IMR-90 (cell line): ENCODE data around the gene GDPD5. TPM values are rescaled to one million over a fixed set of nuclear protein-coding genes. Genes with fewer than 3 reads are reported as not detected.

Experiments used
- ATAC-seq: fragments of 200-7000 bp; cut with Tn5 transposase; 2 replicates; pipeline ENCODE4 v1.9.1; 2020; ENCODE audit warnings: low read depth, mild to moderate bottlenecking, moderate library complexity
- BruUV-seq: library from RNA; stranded (reverse); fragments of 400-500 nt; replicated peaks from 2 replicates; lab custom pipeline; 2021; lab: Mats Ljungman, UMichigan
- CTCF ChIA-PET: fragments of 300-600 bp; formaldehyde crosslinking; extraction: SDS; loops from one replicate; lab custom pipeline; 2021; ENCODE audit warnings: antibody characterized with exemption; lab: Yijun Ruan, JAX
- POLR2A ChIA-PET: fragments of 300-600 bp; sonication (Branson Sonifier 250); formaldehyde crosslinking; loops from one replicate; lab custom pipeline; 2022; ENCODE audit warnings: antibody characterized with exemption; ENCODE audit not compliant: unreplicated experiment; lab: Charles Lee
- DNase-seq: peaks from one replicate; pipeline ENCODE4 v3.0.0; 2013
- H2AFZ ChIP-seq: replicated peaks from 2 replicates; pipeline ENCODE3; 2013; ENCODE audit warnings: low read length, mild to moderate bottlenecking; ENCODE audit not compliant: poor library complexity
- H2AK5ac ChIP-seq: 2 replicates; pipeline ENCODE4 v1.6.1; 2013; ENCODE audit warnings: low read depth, low read length, inconsistent platforms
- H2AK9ac ChIP-seq: replicated peaks from 2 replicates; pipeline ENCODE3; 2013; ENCODE audit warnings: mild to moderate bottlenecking, low read depth, low read length, moderate library complexity; ENCODE audit not compliant: poor library complexity
- H2BK120ac ChIP-seq: 2 replicates; pipeline ENCODE4 v1.6.1; 2013; ENCODE audit warnings: low read depth, low read length, inconsistent platforms
- H2BK15ac ChIP-seq: 3 replicates; pipeline ENCODE4 v1.6.1; 2013; ENCODE audit warnings: low read depth, low read length, inconsistent platforms
- H2BK20ac ChIP-seq: 2 replicates; pipeline ENCODE4 v1.6.1; 2013; ENCODE audit warnings: low read depth, mild to moderate bottlenecking, inconsistent platforms, low read length, moderate library complexity
- H2BK5ac ChIP-seq: 2 replicates; pipeline ENCODE4 v1.6.1; 2013; ENCODE audit warnings: mild to moderate bottlenecking, low read depth, low read length, inconsistent platforms; ENCODE audit not compliant: poor library complexity, severe bottlenecking
- H3K14ac ChIP-seq: replicated peaks from 2 replicates; pipeline ENCODE4 v1.6.1; 2013; ENCODE audit warnings: low read depth, low read length, inconsistent platforms
- H3K18ac ChIP-seq: 2 replicates; pipeline ENCODE4 v1.6.1; 2013; ENCODE audit warnings: low read depth, low read length, control low read depth
- H3K23ac ChIP-seq: 2 replicates; pipeline ENCODE4 v1.6.1; 2013; ENCODE audit warnings: low read depth, low read length, inconsistent platforms
- H3K27ac ChIP-seq: 2 replicates; pipeline ENCODE4 v1.5.1; 2013; ENCODE audit warnings: mild to moderate bottlenecking, control low read depth, low read length; ENCODE audit not compliant: insufficient read depth
- H3K27me3 ChIP-seq: 2 replicates; pipeline ENCODE4 v1.6.1; 2013; ENCODE audit warnings: low read length; ENCODE audit not compliant: control insufficient read depth, insufficient read depth
- H3K36me3 ChIP-seq: 2 replicates; pipeline ENCODE4 v1.6.1; 2013; ENCODE audit warnings: low read length, mixed read lengths; ENCODE audit not compliant: control insufficient read depth, insufficient read depth
- H3K4ac ChIP-seq: 2 replicates; pipeline ENCODE4 v1.6.1; 2013; ENCODE audit warnings: low read depth, low read length, inconsistent platforms
- H3K4me1 ChIP-seq: 2 replicates; pipeline ENCODE4 v1.6.1; 2013; ENCODE audit warnings: low read length, mixed read lengths; ENCODE audit not compliant: control insufficient read depth, insufficient read depth
- H3K4me2 ChIP-seq: 2 replicates; pipeline ENCODE4 v1.6.1; 2013; ENCODE audit warnings: low read depth, mild to moderate bottlenecking, control low read depth, low read length, moderate library complexity
- H3K4me3 ChIP-seq: 2 replicates; pipeline ENCODE4 v1.5.1; 2013; ENCODE audit warnings: low read depth, mild to moderate bottlenecking, control low read depth, low read length, moderate library complexity; ENCODE audit not compliant: insufficient read depth
- H3K56ac ChIP-seq: 2 replicates; pipeline ENCODE4 v1.6.1; 2013; ENCODE audit warnings: low read length, inconsistent platforms; ENCODE audit not compliant: insufficient read depth; ENCODE audit errors: extremely low read depth
- H3K79me1 ChIP-seq, 2 experiments: 2 replicates each; pipeline ENCODE4 v1.6.1; 2013; ENCODE audit warnings: low read length in 2 of 2, inconsistent platforms in 1 of 2, low read depth in 1 of 2
- H3K9ac ChIP-seq: 2 replicates; pipeline ENCODE4 v1.6.1; 2013; ENCODE audit warnings: low read depth, low read length, control low read depth
- H3K9me1 ChIP-seq: 2 replicates; pipeline ENCODE4 v1.6.1; 2013; ENCODE audit warnings: low read length, inconsistent platforms; ENCODE audit not compliant: insufficient read depth
- H3K9me3 ChIP-seq: 2 replicates; pipeline ENCODE4 v1.6.1; 2013; ENCODE audit warnings: low read length; ENCODE audit not compliant: control insufficient read depth, insufficient read depth
- H4K20me1 ChIP-seq: 2 replicates; pipeline ENCODE4 v1.6.1; 2013; ENCODE audit warnings: low read length, inconsistent platforms; ENCODE audit not compliant: insufficient read depth
- H4K5ac ChIP-seq: 2 replicates; pipeline ENCODE4 v1.6.1; 2013; ENCODE audit warnings: mild to moderate bottlenecking, low read depth, low read length, control low read depth
- H4K8ac ChIP-seq, 2 experiments: 2 replicates each; pipeline ENCODE4 v1.6.1; 2013; ENCODE audit warnings: low read depth in 2 of 2, low read length in 2 of 2, control low read depth in 1 of 2, inconsistent platforms in 1 of 2
- H4K91ac ChIP-seq: 2 replicates; pipeline ENCODE4 v1.6.1; 2013; ENCODE audit warnings: low read depth, low read length, inconsistent platforms; ENCODE audit not compliant: insufficient read depth
- BHLHE40 ChIP-seq: fragments of 150-350 bp; IDR thresholded peaks from 2 replicates; pipeline ENCODE4 v1.6.1; 2016; ENCODE audit warnings: mild to moderate bottlenecking, low read depth, low read length
- CEBPB ChIP-seq: IDR thresholded peaks from 2 replicates; pipeline ENCODE4 v1.6.1; 2012; ENCODE audit warnings: low read depth, low read length, improper control_type of control experiment
- FOS ChIP-seq: fragments of 150-350 bp; IDR thresholded peaks from 2 replicates; pipeline ENCODE4 v1.6.1; 2016; ENCODE audit warnings: low read depth, low read length
- MAFK ChIP-seq: IDR thresholded peaks from 2 replicates; pipeline ENCODE4 v1.6.1; 2012; ENCODE audit warnings: low read depth, low read length, improper control_type of control experiment
- NFE2L2 ChIP-seq: fragments of 150-350 bp; IDR thresholded peaks from 2 replicates; pipeline ENCODE4 v1.6.1; 2016; ENCODE audit warnings: low read depth, mild to moderate bottlenecking, low read length
- POLR2A ChIP-seq: IDR thresholded peaks from 2 replicates; pipeline ENCODE4 v1.6.1; 2012; ENCODE audit warnings: mild to moderate bottlenecking, low read depth, low read length
- RAD21 ChIP-seq: IDR thresholded peaks from 2 replicates; pipeline ENCODE4 v1.6.1; 2012; ENCODE audit warnings: low read length, improper control_type of control experiment
- RCOR1 ChIP-seq: IDR thresholded peaks from 2 replicates; pipeline ENCODE4 v1.6.1; 2012; ENCODE audit warnings: mild to moderate bottlenecking, low read length, improper control_type of control experiment; ENCODE audit not compliant: insufficient replicate concordance
- SMC3 ChIP-seq: fragments of 150-350 bp; IDR thresholded peaks from 2 replicates; pipeline ENCODE4 v1.6.1; 2016; ENCODE audit warnings: low read depth, mild to moderate bottlenecking, antibody characterized with exemption, low read length, moderate library complexity
- WGBS, 2 experiments: methylation state at CpG; one replicate each; pipeline versions ENCODE4 v1.1.5 to v1.1.7; 2013; ENCODE audit warnings: missing lambda C conversion rate in 2 of 2; ENCODE audit not compliant: insufficient read length in 1 of 2; ENCODE audit errors: extremely low coverage in 2 of 2; 5-methylcytosine and 5-hydroxymethylcytosine counted together
- dilution Hi-C: fragments of 300-500 bp; cut with HindIII; formaldehyde crosslinking; loops from one replicate; pipeline ENCODE4 v1.14.3; 2018; ENCODE audit warnings: low sequenced_read_pairs; ENCODE audit not compliant: unreplicated experiment
- in situ Hi-C: fragments of 300-500 bp; cut with MboI; formaldehyde crosslinking; loops from 3 replicates; pipeline ENCODE4 v1.14.3; 2019; ENCODE audit warnings: low sequenced_read_pairs, inconsistent platforms, mixed read lengths
- intact Hi-C: fragments of 100-400 bp; cut with micrococcal nuclease; formaldehyde crosslinking; loops from 2 replicates; pipeline ENCODE4 v1.10.0; 2022
- polyA plus RNA-seq, 3 experiments: library from polyadenylated mRNA; depleted of rRNA; stranded (reverse); fragments of >200 nt; gene quantifications; 2 replicates each; pipeline ENCODE4 v1.2.3, GENCODE V29; 2012; ENCODE audit warnings: low replicate concordance in 1 of 3
- total RNA-seq: library from RNA; depleted of rRNA; stranded (reverse); fragments of >200 nt; gene quantifications from 2 replicates; pipeline ENCODE4 v1.2.3, GENCODE V29; 2012
- TF ChIP-seq, protein P1 (sequence below): fragments of 150-350 bp; IDR thresholded peaks from 2 replicates; pipeline ENCODE4 v1.6.1; 2017; ENCODE audit warnings: mild to moderate bottlenecking, antibody characterized with exemption, low read length, low read depth
- TF ChIP-seq, protein P2 (sequence below): conservative IDR thresholded peaks from 2 replicates; pipeline ENCODE4 v1.5.1; 2012; ENCODE audit warnings: mild to moderate bottlenecking, low read depth, low read length, improper control_type of control experiment
- TF ChIP-seq, protein P3 (sequence below): fragments of 150-350 bp; IDR thresholded peaks from 2 replicates; pipeline ENCODE4 v1.6.1; 2016; ENCODE audit warnings: low read depth, mild to moderate bottlenecking, low read length, moderate library complexity, borderline replicate concordance

The GDPD5 gene
- total and polyA plus RNA-seq, 2 of the 4 experiments (the other 2 are of a cell fraction) = 2.0 to 7.9 TPM

DNA sequence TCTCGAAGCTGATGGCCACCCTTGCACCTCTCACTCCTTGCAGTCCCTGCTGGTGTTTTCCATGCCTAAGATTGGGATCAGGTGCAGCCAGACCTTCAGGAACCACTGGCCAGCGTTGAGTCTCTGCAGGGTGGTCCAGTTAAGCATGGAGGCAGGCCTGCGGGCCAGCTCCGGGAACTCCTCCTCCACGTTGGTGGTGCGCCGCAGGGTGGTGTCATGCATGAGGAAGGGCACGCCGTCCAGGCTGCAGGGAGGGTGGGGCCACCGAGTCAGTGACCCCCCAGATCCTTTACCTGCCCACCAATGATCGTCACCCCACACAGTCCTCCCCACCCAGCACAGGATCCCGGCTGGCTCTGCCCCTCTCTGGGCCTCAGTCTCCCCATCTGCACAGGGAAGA, 82.7 kb downstream of the GDPD5 start (continued):
- TF ChIP-seq, protein P1, sequence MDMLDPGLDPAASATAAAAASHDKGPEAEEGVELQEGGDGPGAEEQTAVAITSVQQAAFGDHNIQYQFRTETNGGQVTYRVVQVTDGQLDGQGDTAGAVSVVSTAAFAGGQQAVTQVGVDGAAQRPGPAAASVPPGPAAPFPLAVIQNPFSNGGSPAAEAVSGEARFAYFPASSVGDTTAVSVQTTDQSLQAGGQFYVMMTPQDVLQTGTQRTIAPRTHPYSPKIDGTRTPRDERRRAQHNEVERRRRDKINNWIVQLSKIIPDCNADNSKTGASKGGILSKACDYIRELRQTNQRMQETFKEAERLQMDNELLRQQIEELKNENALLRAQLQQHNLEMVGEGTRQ = no peak

DNA sequence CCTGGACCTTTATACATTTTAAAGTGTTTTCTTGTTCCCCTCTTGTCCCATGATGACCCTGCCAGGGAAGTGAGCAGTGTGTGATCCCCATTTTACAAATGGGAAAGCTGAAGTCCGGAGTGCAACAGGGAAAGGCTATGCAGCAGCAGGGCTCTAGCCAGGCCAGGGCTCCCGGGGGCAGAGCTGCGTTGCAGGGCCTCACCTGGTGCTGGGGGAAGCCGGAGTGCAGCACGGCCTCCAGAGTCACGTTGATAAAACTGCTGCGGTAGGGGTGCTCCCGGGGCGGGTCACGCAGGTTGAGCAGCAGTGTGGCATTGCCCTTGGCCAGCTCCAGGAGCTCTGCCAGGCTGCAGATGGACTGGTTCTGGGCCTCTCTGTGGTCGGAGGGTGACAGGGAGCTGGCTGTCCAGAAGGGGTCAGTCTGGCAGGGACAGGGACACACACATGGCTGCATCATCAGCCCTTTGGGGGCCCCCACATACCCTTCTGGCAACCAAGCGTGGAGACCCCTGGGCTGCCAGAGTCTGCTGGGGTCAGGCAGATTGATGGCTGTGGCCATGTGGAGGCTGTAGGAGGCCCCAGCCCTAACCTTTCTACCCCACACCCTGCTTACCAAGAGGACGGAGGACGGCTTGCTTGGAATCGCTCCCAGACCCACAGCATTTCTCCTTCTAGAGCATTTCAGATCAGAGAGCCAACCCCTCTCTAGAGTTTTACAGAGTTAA, 83.4 kb downstream of the GDPD5 start:
- CTCF ChIA-PET = no interaction called here
- Histone ChIP-seq H3K14ac (no peak overlapping the region), H3K79me1 (no peaks in the 10 kb centered on the region), H3K56ac (no peak overlapping the region), H3K27ac (no peak overlapping the region), H2AK9ac (no peak overlapping the region), H3K4ac (no peak overlapping the region), H3K4me3 (no peak overlapping the region), H4K91ac (no peak overlapping the region), H3K9me1 (0 out of 2 replicates have a peak, but pooled peaks cover 4% of the 10 kb centered on the region), H2BK20ac (no peak overlapping the region), H2BK120ac (no peak overlapping the region), H2AK5ac (no peak overlapping the region), H3K9me3 (no peaks in the 10 kb centered on the region), H2BK5ac (no peak overlapping the region), H4K20me1 (no peaks in the 10 kb centered on the region), H3K18ac (no peak overlapping the region), H2BK15ac (no peak overlapping the region), H3K4me1 (no peaks in the 10 kb centered on the region), H3K23ac (no peak overlapping the region), H2AFZ (no peak overlapping the region), H4K8ac (no peak overlapping the region), H4K5ac (no peak overlapping the region), H3K36me3 (no peaks in the 10 kb centered on the region), H3K9ac (no peak overlapping the region), H3K4me2 (no peak overlapping the region), H3K27me3 (peaks cover 3% of the 10 kb centered on the region; the same call in 1 of the 2 replicates)
- 61% methylated on average over 2 of the region's 15 CpGs; no CpG with 5 or more reads in 1 of the 2 experiments for WGBS, 2 experiments
- DNase-seq = no peak
- BruUV-seq = no TSS peak
- POLR2A ChIA-PET = no interaction called here
- intact Hi-C loops = no loop called here
- dilution Hi-C loops = no loop called here
- ATAC-seq = no peak
- in situ Hi-C loops = no loop called here
- no peak for TF ChIP-seq CEBPB
- no peak for TF ChIP-seq NFE2L2
- TF ChIP-seq POLR2A = no peak
- TF ChIP-seq, protein P2, sequence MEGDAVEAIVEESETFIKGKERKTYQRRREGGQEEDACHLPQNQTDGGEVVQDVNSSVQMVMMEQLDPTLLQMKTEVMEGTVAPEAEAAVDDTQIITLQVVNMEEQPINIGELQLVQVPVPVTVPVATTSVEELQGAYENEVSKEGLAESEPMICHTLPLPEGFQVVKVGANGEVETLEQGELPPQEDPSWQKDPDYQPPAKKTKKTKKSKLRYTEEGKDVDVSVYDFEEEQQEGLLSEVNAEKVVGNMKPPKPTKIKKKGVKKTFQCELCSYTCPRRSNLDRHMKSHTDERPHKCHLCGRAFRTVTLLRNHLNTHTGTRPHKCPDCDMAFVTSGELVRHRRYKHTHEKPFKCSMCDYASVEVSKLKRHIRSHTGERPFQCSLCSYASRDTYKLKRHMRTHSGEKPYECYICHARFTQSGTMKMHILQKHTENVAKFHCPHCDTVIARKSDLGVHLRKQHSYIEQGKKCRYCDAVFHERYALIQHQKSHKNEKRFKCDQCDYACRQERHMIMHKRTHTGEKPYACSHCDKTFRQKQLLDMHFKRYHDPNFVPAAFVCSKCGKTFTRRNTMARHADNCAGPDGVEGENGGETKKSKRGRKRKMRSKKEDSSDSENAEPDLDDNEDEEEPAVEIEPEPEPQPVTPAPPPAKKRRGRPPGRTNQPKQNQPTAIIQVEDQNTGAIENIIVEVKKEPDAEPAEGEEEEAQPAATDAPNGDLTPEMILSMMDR = no peak
- no peak for TF ChIP-seq SMC3
- no peak for TF ChIP-seq MAFK
- TF ChIP-seq BHLHE40 = no peak
- TF ChIP-seq, protein P3, sequence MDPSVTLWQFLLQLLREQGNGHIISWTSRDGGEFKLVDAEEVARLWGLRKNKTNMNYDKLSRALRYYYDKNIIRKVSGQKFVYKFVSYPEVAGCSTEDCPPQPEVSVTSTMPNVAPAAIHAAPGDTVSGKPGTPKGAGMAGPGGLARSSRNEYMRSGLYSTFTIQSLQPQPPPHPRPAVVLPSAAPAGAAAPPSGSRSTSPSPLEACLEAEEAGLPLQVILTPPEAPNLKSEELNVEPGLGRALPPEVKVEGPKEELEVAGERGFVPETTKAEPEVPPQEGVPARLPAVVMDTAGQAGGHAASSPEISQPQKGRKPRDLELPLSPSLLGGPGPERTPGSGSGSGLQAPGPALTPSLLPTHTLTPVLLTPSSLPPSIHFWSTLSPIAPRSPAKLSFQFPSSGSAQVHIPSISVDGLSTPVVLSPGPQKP = no peak
- TF ChIP-seq, protein P1 = no peak
- no peak for TF ChIP-seq RAD21
- no peak for TF ChIP-seq FOS
- no peak for TF ChIP-seq RCOR1
